T1000 (cell line): ENCODE results near the gene R3HDM2.
"Not testable (repeated sequence)": the region's sequence is repeated elsewhere in the genome, so short reads cannot be mapped to it uniquely, and the experiment has no call there.

ENCODE experiments used
- DNase-seq: peaks from one replicate; lab custom pipeline; 2025; ENCODE audit warnings: mixed read lengths; lab: John Stamatoyannopoulos, UW

The R3HDM2 gene

DNA sequence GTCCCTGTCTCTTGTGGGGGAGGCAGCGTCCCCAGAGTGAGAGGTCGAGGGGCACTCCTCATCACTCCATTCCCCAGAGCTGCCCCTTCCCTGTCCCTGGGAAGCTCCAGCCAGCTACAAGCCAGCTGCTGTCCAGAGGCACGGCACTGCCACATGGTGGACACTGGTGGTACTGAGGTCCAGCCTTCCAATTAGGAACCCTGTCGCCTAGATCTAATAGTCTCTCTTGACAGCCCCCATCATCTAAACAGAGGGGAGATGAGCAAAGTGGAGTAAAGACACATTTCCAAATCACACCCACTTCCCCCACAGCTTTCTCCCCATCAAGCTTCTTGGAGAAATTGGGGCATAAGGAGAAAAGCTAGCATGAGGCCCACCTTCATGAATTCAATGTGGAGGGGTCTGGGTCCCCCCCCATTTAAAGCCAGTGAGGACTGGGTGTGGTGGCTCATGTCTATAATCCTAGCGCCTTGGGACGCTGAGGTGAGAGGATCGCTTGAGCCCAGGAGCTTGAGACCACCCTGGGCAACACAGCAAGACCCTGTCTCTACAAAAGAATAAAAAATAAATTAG lies 22.2 kb upstream of the R3HDM2 start:
- DNase-seq: peak; percentile 50

DNA sequence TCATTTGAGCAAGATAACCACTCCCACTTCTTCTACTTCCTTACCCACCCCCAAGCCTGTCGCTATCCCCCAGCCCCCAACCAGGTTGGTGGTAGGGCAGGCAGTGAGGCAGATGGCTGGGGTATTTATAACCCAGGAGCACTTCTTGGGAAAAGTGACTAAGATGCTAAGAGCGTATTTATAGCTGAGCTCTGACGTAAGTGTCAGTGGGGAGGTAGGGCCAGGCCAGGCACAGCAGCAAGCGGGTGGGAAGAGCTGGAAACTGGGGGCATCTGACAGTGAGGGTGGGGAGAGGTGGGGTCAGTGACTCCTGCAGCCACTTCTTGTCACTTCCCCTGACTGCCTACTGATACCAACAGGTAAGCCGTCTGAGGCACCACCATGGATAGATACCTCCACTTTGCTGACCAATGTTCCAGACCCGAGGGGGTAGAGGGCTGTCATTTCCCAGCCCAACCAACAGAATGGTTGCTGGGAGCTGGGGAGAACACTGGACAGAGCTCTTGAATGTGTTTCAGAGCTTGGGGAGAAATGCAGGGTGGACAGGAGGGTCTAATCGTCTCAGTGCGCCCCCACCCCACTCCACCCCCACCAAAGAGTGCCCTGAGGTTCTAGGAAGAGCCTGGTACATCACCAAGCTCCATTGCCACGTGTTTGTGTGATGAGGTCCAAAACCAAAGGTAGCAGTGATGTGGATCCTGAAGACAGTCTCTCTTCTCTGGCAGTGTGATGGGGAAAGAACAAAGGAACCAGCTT lies 21.5 kb upstream of the R3HDM2 start:
- DNase-seq: peak; percentile 17

DNA sequence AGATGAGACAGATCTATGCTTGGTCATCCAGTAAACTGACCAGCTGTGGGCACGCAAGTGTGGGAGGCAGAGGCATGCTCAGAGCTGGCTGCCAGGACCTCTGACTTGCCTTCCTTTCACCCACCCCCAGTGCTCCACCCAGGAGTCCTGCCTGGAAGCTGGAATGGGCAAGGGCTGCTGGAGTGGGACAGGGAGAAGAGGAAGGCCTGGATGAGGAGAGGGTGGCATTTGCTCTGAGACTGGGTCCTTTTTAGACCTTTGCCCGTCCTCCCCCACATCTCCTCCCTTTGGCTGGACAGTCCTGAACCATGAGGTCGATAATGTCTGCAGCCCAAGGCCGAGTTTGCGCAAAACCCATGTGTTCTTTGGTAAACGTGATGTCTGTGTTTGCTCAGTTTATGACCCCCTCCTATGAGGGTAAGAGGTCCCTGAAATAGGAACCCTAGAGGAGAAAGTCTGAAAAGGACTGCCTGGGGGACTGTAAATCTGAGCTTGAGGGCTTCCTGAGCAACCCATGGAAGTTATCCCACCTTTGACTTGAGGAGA lies 20.5 kb upstream of the R3HDM2 start:
- no peak for DNase-seq

DNA sequence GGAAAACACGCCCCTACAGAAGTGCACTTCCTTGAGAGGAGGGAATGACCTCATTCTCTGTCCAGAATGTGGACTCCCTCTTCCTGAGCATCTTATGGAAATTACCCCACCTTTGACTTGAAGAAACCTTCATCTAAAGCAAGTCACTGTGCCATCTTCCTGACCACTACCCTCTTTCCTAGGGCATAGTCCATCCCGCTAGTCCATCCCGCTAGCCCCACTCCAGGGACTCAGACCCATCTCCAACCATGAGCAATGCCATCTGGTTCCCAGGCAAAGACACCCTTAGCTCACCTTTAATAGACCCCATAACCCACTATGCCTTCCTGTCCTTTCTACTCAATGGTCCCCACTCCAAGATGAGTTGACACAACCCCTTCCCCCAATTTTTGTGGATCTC lies 19.2 kb upstream of the R3HDM2 start:
- no peak for DNase-seq

DNA sequence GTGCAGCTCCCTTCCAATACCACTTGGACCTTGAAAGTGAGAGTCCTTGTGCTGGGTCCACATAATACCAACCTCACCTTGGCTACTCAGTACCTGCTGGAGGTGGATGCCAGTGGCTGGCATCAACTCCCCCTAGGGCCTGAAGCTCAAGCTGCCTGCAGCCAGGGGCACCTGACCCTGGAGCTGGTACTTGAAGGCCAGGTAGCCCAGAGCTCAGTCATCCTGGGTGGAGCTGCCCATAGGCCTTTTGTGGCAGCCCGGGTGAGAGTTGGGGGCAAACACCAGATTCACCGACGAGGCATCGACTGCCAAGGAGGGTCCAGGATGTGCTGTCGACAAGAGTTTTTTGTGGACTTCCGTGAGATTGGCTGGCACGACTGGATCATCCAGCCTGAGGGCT lies 18.5 kb upstream of the R3HDM2 start:
- DNase-seq: no peak

DNA sequence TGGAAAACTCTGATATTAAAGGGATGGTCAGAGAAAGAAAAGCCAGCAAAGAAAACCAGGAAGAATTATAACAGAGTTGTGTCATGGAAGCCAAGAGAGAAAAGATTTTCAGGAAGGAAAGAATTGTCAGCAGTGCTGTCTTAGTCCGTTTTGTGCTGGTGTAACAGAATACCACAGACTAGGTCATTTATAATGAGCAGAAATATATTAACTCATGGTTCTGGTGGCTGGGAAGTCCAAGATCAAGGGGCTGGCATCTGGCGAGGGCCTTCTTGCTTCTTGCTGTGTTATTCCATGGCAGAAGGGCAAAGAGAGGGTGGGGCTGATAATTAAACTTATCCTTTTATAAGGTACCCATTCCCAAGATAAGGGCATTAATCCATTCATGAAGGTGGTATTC lies 17.8 kb upstream of the R3HDM2 start:
- no peak for DNase-seq

DNA sequence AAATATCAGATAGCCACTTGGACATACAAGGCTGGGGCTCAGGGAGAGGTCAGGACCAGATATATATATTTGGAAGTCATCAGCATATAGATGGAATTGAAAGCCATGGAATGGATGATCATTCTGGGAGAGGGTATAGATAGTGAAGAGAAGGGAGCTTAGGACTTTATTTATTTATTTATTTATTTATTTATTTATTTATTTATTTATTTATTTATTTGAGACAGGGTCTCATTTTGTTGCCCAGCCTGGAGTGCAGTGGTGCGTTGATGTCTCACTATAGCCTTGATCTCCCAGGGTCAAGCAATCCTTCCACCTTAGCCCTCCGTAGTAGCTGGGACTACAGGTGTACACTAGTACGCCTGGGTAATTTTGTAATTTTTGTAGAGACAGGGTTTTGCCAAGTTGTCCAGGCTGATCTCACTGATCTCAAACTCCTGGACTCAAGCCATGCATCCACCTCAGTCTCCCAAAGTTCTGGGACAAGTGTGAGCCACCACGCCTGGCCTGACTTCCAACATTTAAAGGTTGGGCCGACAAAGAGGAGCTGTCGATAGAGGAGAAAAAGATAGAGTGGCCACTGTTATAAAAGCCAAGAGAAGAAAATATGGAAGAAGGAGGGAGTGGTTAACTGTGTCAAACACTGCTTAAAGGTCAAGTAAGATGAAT lies 15.6 kb upstream of the R3HDM2 start:
- DNase-seq: no peak

DNA sequence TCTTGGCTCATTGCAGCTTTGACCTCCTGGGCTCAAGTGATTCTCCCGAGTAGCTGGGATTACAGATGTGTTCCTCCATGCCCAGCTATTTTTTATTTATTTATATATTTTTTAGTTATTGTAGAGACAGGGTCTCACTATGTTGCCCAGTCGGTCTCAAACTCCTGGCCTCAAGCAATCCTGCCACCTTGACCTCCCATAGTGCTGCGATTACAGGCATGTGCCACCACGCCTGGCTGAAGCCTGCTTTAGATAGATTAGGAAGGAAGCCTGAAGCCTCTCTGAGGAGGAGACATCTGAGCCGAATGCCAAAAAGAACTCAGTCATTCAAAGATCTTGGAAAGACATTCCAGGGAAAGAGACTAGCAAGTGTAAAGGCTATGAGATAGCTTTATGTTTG lies 13.9 kb upstream of the R3HDM2 start:
- DNase-seq: no peak

DNA sequence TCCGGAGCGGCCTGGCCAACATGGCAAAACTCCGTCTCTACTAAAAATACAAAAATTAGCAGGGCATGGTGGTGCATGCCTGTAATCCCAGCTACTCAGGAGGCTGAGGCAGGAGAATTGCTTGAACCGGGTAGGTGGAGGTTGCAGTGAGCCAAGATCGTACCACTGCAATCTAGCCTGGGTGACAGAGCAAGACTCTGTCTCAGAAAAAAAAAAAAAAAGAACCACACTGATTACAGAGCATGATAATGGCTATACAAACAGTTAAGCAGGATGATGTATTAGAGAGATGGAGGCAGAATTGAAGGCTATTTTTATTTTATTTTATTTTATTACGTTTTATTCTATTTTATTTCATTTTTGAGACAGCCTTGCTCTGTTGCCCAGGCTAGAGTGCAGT lies 13.5 kb upstream of the R3HDM2 start:
- not testable (repeated sequence) for DNase-seq

DNA sequence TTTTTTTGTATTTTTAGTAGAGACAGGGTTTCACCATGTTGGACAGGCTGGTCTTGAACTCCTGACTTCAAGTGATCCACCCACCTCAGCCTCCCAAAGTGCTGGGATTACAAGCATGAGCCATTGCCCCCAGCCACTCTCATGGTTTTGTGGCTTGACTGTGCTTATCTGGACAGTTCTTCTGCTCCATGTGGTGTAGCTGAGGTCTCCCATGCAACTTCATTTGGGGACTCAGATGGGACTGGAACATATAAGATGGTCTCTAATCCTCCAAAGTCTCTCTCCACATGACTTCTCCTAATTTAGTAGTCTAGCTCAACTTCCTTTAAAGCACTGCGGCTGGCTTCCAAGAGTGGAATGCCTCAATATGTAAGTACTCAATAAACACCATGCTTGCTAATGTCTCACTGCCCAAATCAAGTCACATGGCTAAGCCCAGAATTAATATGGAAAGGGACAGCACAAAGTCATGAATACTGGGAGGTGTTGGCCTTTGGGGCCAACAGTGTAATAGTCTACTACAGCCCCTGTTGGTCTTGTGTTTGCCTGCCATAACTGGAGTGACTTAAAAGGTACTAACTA lies 11.1 kb upstream of the R3HDM2 start:
- DNase-seq: no peak

DNA sequence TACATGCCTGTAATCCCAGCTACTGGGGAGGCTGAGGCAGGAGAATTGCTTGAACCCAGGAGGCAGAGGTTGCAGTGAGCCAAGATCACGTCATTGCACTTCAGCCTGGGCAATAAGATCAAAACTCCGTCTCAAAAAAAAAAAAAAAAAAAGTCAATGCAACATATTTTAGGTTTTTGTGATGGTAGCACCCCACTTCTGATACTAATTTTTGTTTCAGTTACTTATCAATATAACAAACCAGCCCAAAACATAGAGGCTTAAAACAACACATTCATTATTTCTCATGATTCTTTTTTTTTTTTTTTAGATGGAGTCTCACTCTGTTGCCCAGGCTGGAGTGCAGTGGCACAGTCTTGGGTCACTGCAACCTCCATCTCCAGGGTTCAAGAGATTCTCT lies 10.6 kb upstream of the R3HDM2 start:
- DNase-seq: not testable (repeated sequence)

DNA sequence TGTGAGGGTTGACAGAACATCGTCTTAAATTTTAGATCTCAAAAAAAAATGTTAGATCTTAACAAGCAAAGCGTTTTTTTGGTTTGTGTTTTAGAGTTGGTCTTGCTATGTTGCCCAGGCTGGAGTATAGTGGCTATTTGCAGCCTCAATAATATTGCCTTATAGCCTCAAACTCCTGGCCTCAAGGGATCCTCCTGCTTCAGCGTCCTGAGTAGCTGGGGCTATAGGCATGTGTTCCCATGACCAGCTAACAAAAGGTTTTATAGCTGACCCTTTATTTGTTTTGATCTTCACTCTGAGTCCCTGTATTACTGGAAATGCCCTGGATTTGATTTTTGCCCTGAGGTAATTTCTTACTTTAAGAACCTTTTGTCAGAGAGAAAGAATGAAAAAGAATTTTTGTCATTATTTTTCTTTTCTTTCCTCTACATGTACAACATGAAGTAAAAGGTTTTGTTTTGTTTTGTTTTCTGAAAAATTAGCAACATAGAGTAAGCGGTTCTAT lies 9.0 kb upstream of the R3HDM2 start:
- no peak for DNase-seq

DNA sequence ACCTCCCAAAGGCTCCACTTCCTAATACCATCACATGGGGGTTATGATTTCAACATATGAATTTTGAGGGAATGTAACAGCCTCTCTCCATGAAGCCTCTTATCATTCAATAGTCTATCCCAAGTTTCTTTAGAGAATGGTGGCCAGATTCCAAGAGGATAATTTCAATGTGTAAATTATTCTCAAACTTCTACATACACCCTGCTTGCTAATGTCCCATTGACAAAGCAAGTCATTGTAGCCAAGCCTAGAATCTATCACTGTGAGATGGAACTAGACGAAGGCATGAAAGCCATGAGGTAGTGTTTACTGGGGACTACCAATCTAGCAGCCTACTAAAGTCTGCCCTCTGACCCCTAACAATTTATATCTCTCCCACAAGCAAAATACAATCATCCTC lies 7.6 kb upstream of the R3HDM2 start:
- no peak for DNase-seq

DNA sequence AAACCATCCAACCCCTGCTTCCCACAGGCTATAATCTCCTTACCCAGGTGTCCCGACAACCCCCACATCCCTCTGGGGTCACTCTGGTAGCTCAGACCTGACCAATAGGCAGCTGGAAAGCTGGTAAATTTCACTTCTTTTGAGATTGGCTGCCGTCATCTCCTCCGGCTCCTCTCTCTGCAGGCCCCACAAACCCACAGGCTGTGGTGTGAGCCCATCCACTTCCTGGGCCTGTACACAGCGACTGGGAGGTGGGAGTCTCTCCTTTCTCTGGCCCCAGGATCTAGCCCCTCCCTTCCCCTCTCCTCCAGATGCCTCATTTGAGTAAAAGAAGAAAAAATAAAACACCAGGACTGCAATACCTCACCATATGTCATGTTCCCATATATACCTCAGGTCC lies 4.5 kb upstream of the R3HDM2 start:
- no peak for DNase-seq

DNA sequence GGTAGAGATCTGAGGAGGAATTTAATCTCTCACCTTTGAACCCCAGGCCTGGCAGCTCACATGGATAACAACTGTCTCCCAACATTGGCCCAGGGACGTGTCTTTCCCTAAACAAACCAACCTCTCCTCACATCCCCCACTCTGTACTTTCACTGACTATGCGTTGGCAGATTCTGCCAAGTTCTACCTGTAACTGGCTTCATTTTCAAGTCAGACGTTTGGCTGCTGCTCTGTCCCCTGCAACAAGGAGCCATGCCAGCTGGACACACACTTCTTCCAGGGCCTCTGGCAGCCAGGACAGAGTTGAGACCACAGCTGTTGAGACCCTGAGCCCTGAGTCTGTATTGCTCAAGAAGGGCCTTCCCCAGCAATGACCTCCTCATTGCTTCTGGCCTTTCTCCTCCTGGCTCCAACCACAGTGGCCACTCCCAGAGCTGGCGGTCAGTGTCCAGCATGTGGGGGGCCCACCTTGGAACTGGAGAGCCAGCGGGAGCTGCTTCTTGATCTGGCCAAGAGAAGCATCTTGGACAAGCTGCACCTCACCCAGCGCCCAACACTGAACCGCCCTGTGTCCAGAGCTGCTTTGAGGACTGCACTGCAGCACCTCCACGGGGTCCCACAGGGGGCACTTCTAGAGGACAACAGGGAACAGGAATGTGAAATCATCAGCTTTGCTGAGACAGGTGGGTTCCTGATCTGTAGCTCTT lies 3.8 kb upstream of the R3HDM2 start, which contains the start of gene INHBC:
TSS of gene INHBC (plus strand) at position 268 of the 707 bp plus-strand sequence. CDS start at position 371, 103 bp downstream.
- DNase-seq: no peak

DNA sequence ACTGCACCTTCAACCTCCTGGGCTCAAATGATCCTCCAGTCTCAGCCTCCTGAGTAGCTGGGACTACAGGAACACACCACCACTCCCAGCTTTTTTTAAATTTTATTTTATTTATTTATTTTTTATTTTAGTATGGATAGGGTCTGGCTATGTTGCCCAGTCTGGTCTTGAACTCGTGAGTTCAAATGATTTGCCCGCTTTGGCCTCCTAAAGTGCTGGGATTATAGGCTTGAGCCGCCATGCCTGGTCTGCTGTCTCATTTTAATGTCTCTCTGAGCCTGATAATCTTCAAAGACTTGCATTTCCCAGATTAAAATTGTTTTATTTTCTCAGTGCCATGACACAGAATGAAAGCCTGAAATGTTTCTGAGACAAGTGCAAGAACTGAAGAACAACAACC lies 2.5 kb upstream of the R3HDM2 start:
- no peak for DNase-seq

DNA sequence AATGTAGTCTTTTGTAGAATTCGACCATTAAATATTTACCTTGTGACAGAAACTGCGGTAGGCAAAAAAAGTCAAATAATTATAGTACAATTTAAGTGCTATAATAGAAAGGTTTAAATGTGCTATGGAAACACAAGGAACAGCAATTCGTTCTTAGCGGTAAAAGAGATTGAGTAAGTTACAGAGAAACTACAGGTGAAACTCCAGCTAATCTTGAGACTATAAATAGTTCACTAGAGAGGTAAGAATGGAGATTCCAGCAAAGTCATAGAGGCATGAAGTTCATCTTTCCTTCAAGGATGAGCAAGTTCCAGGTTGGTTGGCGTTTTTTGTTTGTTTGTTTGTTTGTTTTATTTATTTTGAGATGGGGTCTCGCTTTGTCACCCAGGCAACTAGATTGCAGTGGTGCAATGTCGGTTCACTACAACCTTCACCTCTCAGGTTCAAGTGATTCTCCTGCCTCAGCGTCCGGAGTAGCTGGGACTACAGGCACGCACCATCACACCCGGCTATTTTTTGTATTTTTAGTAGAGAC lies 878 bp upstream of the R3HDM2 start:
- no peak for DNase-seq

DNA sequence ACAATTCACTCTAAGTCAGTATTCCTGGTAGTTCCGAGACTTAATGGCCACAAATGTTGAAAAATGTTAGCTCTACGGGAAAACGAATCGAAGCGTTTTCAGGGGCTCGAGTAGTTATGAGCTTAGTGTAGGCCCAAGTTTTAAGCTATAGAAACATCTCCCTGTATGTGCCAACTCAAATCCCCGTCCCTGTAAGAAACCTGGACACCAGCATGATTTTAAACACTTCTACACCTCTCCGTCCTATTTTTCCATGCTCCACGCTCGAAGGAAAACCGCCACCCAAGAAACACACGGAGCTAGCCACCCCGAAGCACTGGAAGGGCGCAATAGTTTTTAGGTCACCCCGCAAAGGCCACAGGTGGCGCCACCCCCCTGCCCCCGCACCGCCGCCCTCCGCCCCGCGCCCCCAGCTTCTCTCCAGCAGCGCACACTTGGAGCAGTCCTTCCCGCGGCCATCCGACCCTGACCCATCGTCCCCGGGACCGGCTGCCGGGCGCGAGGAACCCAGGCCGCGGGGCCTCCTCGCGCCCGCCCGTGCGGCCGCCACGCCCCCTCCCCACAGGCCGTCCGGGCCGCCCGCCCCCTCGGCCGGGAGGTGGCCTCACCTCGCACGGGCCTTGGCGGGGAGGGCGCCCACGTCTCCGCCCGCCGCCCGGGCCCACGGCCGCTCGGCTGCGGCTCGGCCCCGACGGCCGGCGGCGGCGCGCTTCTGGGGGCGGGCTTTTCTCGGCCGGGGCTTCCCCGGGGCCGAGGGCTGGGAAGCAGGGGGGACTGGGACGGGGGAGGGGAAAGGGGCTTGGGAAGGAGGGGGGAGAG lies 522 bp downstream of the R3HDM2 start:
- peak; percentile 48 for DNase-seq

DNA sequence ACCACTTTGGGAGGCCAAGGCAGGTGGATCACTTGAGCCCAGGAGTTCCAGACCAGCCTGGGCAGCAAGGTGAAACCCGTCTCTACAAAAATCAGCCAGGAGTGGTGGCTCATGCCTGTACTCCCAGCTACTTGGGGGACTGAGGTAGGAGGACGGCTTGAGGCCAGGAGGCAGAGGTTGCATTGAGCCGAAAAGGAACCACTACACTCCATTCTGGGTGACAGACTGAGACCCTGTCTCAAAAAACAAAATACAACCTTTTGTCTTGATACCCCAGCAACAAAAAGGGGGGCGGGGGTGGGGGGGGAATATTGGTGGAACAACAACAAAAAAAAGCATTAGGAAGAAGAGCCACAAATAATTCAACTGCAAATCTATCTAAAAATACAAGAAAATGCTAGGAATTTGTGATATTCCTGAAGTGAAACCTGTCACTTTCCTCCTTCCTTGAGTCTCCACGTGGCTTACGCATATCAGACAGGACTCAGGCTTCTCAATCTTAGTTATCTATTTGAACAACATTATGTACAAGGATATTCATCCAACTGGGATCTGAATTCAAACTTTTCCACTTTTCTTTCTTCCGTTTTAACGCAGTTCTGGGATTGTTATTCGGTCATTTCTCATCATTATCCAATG lies 1.3 kb downstream of the R3HDM2 start:
- DNase-seq: no peak

DNA sequence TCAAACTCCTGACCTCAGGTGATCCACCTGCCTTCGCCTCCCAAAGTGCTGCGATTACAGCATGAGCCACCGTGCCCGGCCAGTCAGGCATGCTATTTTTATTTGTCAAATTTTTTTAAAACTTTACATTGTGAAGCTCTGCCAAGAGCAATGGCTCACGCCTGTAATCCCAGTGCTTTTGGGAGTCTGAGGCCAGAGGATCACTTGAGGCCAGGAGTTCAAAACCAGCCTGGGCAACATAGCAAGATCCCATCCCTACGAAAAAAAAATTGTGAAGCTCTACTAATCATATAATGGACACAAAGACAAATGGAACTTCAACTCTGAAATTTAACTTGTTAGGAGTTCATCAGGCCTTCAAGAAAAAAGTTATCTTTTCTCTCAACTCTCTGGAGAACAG lies 1.9 kb downstream of the R3HDM2 start:
- DNase-seq: no peak
